Activated CD8-positive, alpha-beta memory T cell treated with anti-CD3 and anti-CD28 coated beads for 4 hours (primary cell): Measurements from ENCODE around the gene RAB28.
"Not testable (repeated sequence)": the region's sequence is repeated elsewhere in the genome, so short reads cannot be mapped to it uniquely, and the experiment has no call there.

ENCODE experiments used
- DNase-seq, 2 donors: peaks; one replicate each; pipeline ENCODE4 v3.0.0-alpha.2; 2020; ENCODE audit warnings: low read depth in 2 of 2

The RAB28 gene

GRCh38 chr4:13449590-13449989, 34.5 kb downstream of the RAB28 start:
- no peak for DNase-seq

- no peak for DNase-seq
These were observed 38.0 kb downstream of the RAB28 start for GRCh38 chr4:13445841-13446790.

DNA sequence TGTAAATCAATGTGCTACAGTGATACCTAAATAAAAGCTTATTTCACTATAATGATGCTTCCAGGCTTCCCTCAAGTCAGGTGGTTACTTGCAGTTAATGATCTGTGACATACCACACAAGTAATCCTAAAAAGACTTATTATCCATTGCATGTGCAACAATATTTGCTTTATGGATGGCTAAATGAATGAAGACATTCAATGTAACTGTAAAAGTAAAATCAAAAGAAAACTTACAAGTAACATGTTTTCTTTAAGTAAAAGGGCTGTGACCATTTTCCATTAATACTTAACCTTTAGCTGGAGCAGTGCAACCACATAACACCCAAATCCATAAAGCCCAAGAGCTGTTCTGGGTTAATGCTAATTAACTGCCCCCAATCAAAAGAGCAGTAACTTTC, 42.6 kb downstream of the RAB28 start:
- no peak for DNase-seq

DNA sequence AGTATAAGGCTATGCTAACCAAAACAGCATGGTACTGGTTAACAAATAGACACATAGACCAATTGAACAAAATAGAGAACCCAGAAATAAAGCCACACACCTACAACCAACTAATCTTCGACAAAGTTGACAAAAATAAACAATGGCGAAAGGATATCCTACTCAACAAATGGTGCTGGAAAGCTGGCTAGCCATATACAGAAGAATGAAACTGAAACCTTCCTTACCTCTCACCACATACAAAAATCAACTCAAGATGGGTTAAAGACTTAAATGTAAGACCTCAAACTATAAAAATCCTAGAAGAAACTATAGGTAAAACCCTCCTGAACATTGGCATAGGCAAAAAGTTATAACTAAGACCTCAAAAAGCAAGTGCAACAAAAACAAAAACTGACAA, 47.2 kb downstream of the RAB28 start:
- no peak for DNase-seq

DNA sequence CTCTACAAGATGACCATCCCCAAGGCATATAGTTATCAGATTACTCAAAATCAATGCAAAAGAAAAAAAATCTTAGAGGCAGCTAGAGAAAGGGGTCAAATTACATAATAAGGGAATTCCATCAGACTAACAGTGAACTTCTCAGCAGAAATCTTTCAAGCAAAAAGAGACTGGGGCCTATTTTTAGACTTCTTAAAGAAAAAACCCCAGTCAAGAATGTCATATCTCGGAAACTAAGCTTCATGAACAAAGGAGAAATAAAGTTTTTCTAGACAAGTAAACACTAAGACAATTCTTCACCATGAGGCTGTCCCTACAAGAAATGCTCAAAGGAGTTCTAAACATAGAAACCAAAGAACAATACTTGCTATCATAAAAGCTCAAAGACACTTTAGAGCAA, 51.7 kb downstream of the RAB28 start:
- DNase-seq, result no peak

GRCh38 chr4:13430834-13431568, 53.1 kb downstream of the RAB28 start:
- DNase-seq, result no peak

DNA sequence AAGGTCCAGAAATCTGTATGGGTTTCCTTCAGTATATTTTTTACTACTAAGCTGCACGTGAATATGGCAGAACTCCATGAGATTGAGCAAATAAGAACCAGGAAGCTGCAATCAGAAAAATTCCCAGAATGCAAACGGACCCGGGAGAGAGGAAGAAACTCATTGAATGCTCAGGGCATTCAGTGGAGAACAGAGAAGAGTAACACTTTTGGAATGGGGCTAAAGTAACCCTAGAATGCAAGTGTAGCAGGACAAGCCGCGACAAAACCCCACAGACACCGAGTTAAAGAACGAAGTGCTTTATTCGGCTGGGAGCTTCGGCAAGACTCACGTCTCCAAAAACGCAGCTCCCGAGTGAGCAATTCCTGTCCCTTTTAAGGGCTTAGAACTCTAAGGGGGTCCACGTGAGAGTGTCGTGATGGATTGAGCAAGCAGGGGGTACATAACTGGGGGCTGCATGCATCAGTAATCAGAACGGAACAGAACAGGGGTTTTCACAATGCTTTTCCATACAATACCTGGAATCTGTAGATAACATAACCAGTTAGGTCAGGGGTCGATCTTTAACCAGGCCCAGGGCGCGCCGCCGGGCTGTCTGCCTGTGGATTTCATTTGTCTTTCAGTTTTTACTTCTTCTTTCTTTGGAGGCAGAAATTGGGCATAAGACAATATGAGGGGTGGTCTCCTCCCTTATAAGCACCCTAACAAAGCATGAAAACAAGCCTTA, 56.4 kb downstream of the RAB28 start:
- DNase-seq, result no peak

- DNase-seq, result no peak
These were observed 68.9 kb downstream of the RAB28 start for GRCh38 chr4:13415068-13415785.

DNA sequence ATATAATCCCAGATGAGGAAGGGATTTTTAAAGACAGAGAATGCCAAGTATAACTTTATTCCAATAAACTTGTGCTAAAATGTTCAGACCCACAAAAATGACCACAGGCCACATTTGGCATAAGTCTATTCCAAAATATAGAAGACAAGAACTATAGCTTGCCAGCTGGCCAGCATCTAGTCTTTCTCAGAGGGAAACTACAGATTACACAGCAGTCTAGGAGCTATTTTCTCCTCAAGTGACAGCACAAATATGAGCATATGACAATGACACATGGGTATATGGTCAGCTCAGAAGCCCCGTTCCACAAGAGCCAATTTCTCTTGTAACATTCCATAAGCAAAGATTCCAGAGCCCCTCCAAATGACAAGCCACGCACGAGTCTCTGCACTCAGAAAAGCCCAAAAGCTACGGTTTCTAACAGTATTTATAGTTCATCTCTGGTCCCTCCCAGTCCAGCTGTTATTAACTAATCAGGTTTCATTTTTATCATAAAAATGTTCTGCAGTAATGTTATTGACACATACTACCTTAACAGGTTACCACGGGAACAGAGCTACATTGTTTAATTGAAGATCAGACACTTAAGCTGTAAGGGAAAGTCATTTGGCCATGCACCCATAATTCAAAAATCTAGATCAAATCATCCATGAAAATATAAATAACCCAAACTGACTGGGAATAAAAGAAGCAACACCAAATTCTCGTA, 70.3 kb downstream of the RAB28 start:
- no peak for DNase-seq

GRCh38 chr4:13411942-13412341, 72.2 kb downstream of the RAB28 start:
- DNase-seq, result no peak

DNA sequence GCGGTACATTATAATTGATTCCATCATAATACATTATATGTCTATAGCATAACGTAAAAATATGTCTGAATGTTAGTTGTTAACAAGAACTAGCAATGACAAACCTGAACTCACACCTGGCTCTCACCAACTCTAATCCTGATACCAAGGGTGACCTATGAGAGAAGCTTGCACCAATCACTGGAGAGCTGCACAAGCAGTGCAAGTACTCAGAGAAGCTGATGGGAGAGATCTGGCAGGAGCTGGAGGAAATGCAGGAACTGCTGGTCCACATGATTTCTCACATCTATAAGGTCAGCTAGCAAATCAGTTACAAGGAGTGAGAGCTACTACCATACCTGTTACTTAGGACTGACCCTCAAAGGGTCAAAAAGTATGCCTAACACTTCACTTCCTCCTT, 74.8 kb downstream of the RAB28 start:
- no peak for DNase-seq

DNA sequence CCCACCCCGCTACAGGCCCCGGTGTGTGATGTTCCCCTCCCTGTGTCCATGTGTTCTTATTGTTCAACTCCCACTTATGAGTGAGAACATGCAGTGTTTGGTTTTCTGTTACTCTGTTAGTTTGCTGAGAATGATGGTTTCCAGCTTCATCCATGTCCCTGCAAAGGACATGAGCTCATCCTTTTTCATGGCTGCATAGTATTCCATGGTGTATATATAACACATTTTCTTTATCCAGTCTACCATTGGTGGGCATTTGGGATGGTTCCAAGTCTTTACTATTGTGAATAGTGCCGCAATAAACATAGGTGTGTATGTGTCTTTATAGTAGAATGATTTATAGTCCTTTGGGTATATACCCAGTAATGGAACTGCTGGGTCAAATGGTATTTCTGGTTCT, 78.0 kb downstream of the RAB28 start:
- not testable (repeated sequence) for DNase-seq

- DNase-seq, result no peak
These were observed 80.3 kb downstream of the RAB28 start for GRCh38 chr4:13403833-13404232.

GRCh38 chr4:13403326-13403725, 80.8 kb downstream of the RAB28 start:
- no peak for DNase-seq

DNA sequence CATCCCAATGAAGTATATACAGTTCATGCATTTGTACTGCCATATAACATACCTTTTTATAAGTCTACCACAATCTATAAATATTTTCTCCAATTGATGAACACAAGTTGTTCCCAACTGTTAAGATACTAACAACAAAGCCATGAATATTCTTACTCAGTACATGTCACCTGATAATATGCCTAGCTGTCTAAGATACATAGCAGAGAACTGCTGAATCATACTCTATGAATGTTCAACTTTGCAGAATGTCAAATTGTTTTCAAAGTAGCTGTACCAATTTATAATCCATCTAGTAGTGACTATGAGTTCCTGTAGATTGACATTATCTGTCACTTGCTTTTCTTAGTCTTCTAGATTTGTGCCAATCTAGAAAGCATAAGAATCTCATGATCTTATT, 84.9 kb downstream of the RAB28 start:
- no peak for DNase-seq

GRCh38 chr4:13396161-13396560, 88.0 kb downstream of the RAB28 start:
- DNase-seq, result no peak

- DNase-seq, result not testable (repeated sequence)
These were observed 94.2 kb downstream of the RAB28 start for GRCh38 chr4:13389901-13390300.

GRCh38 chr4:13386405-13387107, 97.6 kb downstream of the RAB28 start:
- no peak for DNase-seq

GRCh38 chr4:13384055-13384454, 100.1 kb downstream of the RAB28 start:
- no peak for DNase-seq

DNA sequence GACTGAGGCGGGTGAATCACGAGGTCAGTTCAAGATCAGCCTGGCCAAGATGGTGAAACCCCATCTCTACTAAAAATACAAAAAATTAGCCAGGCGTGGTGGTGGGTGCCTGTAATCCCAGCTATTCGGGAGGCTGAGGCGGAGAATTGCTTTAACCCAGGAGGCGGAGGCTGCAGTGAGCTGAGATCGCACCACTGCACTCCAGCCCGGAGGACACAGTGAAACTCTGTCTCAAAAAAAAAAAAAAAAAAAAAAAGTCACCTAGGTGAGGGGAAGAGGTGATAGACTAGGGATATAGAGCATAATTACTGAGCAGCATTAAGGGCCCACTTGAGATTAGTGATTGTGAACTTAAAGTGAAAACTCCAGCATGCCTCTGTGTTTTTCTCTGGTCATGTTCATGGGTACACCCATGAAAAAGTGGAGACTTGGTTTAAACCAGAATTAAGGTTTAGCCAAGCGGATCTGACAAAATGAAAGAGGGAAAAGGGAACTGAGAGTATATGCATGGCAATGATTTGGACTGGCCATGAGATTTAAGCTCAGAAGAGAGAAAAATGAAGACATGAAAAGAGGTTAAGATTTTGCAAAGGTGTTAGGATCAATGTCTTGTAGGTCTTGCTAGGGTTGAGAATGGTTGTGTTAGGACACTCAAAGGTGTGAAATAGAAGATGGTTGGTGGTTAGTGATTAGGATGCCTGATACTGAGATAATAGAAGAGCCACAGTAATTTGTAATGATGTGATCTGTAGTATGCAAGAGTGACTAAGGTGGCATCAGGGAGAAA, 105.0 kb downstream of the RAB28 start:
- DNase-seq, result no peak
